ENCODE results near the gene KLHDC1. TPM values are rescaled to one million over a fixed set of nuclear protein-coding genes. Genes with fewer than 3 reads are reported as not detected.

Gene KLHDC1
- polyA plus RNA-seq, 1 of the 3 experiments (the other 2 are of a cell fraction) = 0.31 TPM

- DNase-seq = no peak
- CTCF ChIA-PET = interaction anchor here (0.6 kb wide), 1 partner anchor 140 kb away, joined by 3 read pairs; no protein-coding TSS in a partner anchor
Observed at GRCh38 chr14:49727171-49727570, 34.3 kb downstream of the KLHDC1 start.

More at GRCh38 chr14:49727171-49727570, 34.3 kb downstream of the KLHDC1 start:
- Histone ChIP-seq H3K4me1 (ENCODE audit: control insufficient read depth in 1 of 2, insufficient read depth in 2 of 2, low read depth in 1 of 2, low read length in 1 of 2) (no peaks in the 10 kb centered on the region), H2AFZ (ENCODE audit: low read depth) (no peak overlapping the region), H4K20me1 (ENCODE audit: insufficient read depth) (no peaks in the 10 kb centered on the region), H3K79me2 (ENCODE audit: insufficient read depth) (no peaks in the 10 kb centered on the region), H3K4me2 (no peak overlapping the region), H3F3A (replicated peaks; ENCODE audit: insufficient read depth) (no peaks in the 10 kb centered on the region), H3K27me3 (ENCODE audit: insufficient read depth) (no peaks in the 10 kb centered on the region), H3K4me3 (ENCODE audit: low read depth in 2 of 2, low read length in 1 of 2) (no peak overlapping the region), H3K9me2 (no peaks in the 10 kb centered on the region), H3K36me3 (replicated peaks in 1 of 2; ENCODE audit: control insufficient read depth in 1 of 2, insufficient read depth in 2 of 2, low read length in 1 of 2) (no peaks in the 10 kb centered on the region), H3K9ac (no peak overlapping the region), H3K27ac (ENCODE audit: low read depth in 2 of 2, low read length in 1 of 2) (no peak overlapping the region), H3K9me3 (no peaks in the 10 kb centered on the region)
- POLR2A ChIA-PET = no interaction called here
- WGBS (ENCODE audit: low lambda C conversion rate) = 89% methylated on average over 5 of the region's 5 CpGs
- TF ChIP-seq NFIC (IDR thresholded peaks at IDR 0.05; ENCODE audit: borderline replicate concordance) (no peak), EP300 (IDR thresholded peaks at IDR 0.05; ENCODE audit: borderline replicate concordance in 1 of 2, low read depth in 1 of 2, low read length in 1 of 2) (no peak), REST (IDR thresholded peaks at IDR 0.05; ENCODE audit: low read depth, low read length) (no peak), MXI1 (IDR thresholded peaks at IDR 0.05; ENCODE audit: low read depth, low read length) (no peak), RCOR1 (IDR thresholded peaks at IDR 0.05; ENCODE audit: low read length) (no peak), RFX5 (IDR thresholded peaks at IDR 0.05; ENCODE audit: low read length) (no peak), CTCF (IDR thresholded peaks at IDR 0.05) (no peak), USF1 (IDR thresholded peaks at IDR 0.05; ENCODE audit: borderline replicate concordance, low read depth) (no peak), POLR2AphosphoS5 (IDR thresholded peaks at IDR 0.05; ENCODE audit: low read depth, low read length) (no peak), TEAD4 (IDR thresholded peaks at IDR 0.05; ENCODE audit: borderline replicate concordance, insufficient read depth) (no peak), GATA2 (CRISPR knock-in tag; IDR thresholded peaks at IDR 0.05) (no peak)
- TF ChIP-seq, protein P1, sequence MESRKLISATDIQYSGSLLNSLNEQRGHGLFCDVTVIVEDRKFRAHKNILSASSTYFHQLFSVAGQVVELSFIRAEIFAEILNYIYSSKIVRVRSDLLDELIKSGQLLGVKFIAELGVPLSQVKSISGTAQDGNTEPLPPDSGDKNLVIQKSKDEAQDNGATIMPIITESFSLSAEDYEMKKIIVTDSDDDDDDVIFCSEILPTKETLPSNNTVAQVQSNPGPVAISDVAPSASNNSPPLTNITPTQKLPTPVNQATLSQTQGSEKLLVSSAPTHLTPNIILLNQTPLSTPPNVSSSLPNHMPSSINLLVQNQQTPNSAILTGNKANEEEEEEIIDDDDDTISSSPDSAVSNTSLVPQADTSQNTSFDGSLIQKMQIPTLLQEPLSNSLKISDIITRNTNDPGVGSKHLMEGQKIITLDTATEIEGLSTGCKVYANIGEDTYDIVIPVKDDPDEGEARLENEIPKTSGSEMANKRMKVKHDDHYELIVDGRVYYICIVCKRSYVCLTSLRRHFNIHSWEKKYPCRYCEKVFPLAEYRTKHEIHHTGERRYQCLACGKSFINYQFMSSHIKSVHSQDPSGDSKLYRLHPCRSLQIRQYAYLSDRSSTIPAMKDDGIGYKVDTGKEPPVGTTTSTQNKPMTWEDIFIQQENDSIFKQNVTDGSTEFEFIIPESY (IDR thresholded peaks at IDR 0.05; ENCODE audit: borderline replicate concordance, low read depth) = no peak
- TF ChIP-seq, protein P2, sequence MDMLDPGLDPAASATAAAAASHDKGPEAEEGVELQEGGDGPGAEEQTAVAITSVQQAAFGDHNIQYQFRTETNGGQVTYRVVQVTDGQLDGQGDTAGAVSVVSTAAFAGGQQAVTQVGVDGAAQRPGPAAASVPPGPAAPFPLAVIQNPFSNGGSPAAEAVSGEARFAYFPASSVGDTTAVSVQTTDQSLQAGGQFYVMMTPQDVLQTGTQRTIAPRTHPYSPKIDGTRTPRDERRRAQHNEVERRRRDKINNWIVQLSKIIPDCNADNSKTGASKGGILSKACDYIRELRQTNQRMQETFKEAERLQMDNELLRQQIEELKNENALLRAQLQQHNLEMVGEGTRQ (IDR thresholded peaks at IDR 0.05; ENCODE audit: borderline replicate concordance, low read depth, low read length) = no peak

Data from SK-N-SH (cell line).